Left ventricle myocardium inferior (tissue), 1 donor: ENCODE results near the gene GPR83. TPM values are rescaled to one million over a fixed set of nuclear protein-coding genes. Genes with fewer than 3 reads are reported as not detected.

Experiments
- DNase-seq: peaks from one replicate; pipeline ENCODE4 v3.0.0-alpha.2; 2020
- H3K27ac ChIP-seq: fragments of 200-600 bp; replicated peaks from 2 replicates; pipeline ENCODE4 v1.8.0; 2021
- H3K27me3 ChIP-seq: fragments of 200-600 bp; 2 replicates; pipeline ENCODE4 v1.8.0; 2021; ENCODE audit warnings: low read depth
- H3K36me3 ChIP-seq: fragments of 200-600 bp; 2 replicates; pipeline ENCODE4 v1.8.0; 2021
- H3K4me1 ChIP-seq: fragments of 200-600 bp; 2 replicates; pipeline ENCODE4 v1.8.0; 2021
- H3K4me3 ChIP-seq: fragments of 200-600 bp; 2 replicates; pipeline ENCODE4 v1.8.0; 2021; ENCODE audit warnings: mild to moderate bottlenecking, moderate library complexity
- H3K9me3 ChIP-seq: fragments of 200-600 bp; replicated peaks from 2 replicates; pipeline ENCODE4 v1.8.0; 2021
- intact Hi-C: fragments of 100-400 bp; cut with micrococcal nuclease; formaldehyde crosslinking; loops from one replicate; pipeline ENCODE4 v1.11.0; 2022
- total RNA-seq: library from RNA; stranded (reverse); fragmentation: NEBNext Ultra II Directional; extraction: Animal tissue kit (Norgen Biotek cat#: 25700); gene quantifications from one replicate; pipeline ENCODE4 v1.2.1, GENCODE V29; 2021
- TF ChIP-seq, protein P1 (sequence below): fragments of 200-600 bp; IDR thresholded peaks from 2 replicates; pipeline ENCODE4 v1.8.0; 2021; ENCODE audit warnings: antibody characterized with exemption, mild to moderate bottlenecking, borderline replicate concordance
- donor health status: DM: no; HTN: yes; CAD: no; lungs with severe emphysema.

GPR83 gene
- total RNA-seq, 1 donor from 2014 or later, result 0.25 TPM

DNA sequence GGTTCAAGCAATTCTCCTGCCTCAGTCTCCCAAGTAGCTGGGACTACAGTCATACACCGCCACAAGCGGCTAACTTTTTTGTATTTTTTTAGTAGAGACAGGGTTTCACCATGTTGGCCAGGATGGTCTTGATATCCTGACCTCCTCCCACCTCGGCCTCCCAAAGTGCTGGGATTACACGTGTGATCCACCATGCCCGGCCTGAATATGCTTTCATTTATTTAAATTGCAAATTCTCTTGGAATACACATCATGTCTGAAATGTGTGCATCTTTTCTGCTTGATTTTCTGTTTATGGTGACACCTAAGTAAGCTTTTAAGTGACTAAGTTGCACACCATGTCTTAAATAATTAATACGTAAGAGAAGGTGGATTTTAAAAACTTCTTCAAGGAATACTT is 65.2 kb downstream of the GPR83 start:
- TF ChIP-seq, protein P1, sequence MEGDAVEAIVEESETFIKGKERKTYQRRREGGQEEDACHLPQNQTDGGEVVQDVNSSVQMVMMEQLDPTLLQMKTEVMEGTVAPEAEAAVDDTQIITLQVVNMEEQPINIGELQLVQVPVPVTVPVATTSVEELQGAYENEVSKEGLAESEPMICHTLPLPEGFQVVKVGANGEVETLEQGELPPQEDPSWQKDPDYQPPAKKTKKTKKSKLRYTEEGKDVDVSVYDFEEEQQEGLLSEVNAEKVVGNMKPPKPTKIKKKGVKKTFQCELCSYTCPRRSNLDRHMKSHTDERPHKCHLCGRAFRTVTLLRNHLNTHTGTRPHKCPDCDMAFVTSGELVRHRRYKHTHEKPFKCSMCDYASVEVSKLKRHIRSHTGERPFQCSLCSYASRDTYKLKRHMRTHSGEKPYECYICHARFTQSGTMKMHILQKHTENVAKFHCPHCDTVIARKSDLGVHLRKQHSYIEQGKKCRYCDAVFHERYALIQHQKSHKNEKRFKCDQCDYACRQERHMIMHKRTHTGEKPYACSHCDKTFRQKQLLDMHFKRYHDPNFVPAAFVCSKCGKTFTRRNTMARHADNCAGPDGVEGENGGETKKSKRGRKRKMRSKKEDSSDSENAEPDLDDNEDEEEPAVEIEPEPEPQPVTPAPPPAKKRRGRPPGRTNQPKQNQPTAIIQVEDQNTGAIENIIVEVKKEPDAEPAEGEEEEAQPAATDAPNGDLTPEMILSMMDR, result no peak
- DNase-seq, result no peak
- Histone ChIP-seq H3K27me3 (no peaks in the 10 kb centered on the region), H3K36me3 (no peaks in the 10 kb centered on the region), H3K27ac (no peak overlapping the region), H3K9me3 (no peaks in the 10 kb centered on the region), H3K4me3 (no peak overlapping the region), H3K4me1 (no peaks in the 10 kb centered on the region)
- intact Hi-C loops, result no loop called here

DNA sequence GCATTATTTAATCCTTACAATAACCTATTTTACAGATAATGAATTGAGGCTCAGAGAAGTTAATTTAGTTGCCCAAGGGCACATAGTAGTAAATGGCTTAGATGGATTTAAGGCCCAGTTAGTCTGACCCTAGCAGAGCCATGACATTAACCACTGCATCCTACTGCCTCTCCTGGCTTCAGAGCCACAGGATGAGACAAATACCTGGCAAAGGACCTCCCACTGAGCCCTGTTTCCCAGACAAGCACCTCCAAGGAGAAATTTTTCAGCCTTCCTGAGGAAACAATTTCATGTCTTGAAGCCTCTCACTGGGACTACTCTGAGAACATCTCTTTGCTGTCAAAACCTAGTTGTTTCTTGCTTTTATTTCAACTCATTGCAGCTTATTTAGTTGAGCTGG is 68.4 kb downstream of the GPR83 start:
- Histone ChIP-seq H3K4me3 (no peak overlapping the region), H3K27me3 (no peaks in the 10 kb centered on the region), H3K27ac (no peak overlapping the region), H3K36me3 (no peaks in the 10 kb centered on the region), H3K9me3 (no peaks in the 10 kb centered on the region), H3K4me1 (no peaks in the 10 kb centered on the region)
- TF ChIP-seq, protein P1, result no peak
- DNase-seq, result no peak
- intact Hi-C loops, result no loop called here

DNA sequence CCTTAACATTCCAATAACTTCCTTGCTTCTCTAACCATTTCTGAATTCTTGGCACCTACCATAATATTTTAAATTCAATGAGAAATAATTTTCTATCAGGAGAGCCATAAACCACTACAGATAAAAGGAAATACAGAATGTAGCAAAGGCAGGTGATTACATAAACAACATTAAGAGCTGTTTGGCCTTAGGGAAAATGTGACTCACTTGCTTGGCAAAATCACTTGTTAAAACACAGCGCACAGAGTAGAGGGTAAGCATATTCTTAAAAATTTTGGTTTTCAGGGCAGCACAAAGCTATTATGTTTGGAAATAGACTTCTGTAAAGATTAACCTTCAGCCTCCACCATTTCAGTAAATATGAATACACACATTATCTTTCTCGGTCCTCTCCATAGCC is 70.4 kb downstream of the GPR83 start:
- DNase-seq, result no peak
- Histone ChIP-seq H3K9me3 (peaks cover 11% of the 10 kb centered on the region), H3K27ac (no peak overlapping the region), H3K36me3 (no peaks in the 10 kb centered on the region), H3K27me3 (no peaks in the 10 kb centered on the region), H3K4me3 (no peak overlapping the region), H3K4me1 (no peaks in the 10 kb centered on the region)
- TF ChIP-seq, protein P1, result no peak
- intact Hi-C loops, result no loop called here

DNA sequence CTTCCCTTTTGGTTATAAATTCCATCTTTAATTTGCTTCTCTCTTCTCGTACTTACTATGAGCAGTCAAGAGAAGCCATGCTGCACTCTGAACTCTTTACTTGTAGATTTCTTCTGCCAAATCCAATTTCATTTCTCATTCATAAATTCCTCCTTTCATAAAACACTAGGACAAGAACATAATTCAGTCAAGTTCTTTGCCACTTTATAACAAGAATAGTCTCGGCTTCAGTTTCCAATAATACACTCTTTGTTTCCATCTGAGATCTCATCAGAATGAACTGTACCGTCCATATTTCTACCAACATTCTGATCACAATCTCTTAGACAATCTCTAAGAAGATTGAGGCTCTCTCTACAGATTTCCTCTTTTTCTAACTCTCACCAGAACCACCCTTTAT is 71.7 kb downstream of the GPR83 start:
- Histone ChIP-seq H3K9me3 (peaks cover 17% of the 10 kb centered on the region), H3K36me3 (no peaks in the 10 kb centered on the region)
- intact Hi-C loops, result no loop called here

DNA sequence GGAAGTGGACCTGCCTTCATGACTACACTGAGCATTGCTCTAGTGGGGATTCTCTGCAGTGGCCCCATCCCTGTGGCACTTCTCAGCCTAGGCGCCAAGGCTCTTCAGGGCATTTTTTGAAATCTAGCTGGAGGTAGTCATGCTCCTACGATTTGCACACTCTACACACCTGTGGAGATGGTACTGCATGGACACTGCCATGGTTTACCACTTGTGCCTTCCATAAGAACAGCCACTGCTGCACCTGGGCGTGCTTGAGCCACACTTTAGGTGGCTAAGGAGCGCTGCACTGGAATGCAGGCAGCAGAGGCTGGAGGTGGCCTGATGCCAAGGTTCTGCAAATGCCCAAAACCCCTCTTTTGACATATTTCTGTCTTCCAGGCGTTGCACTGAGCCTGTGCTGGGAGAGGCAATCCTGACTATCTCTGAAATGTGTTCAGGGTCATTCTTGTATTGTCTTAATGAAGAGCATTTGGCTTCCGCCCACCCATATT is 72.6 kb downstream of the GPR83 start:
- intact Hi-C loops, result no loop called here
- Histone ChIP-seq H3K27ac (no peak overlapping the region), H3K36me3 (no peaks in the 10 kb centered on the region), H3K9me3 (peaks cover 17% of the 10 kb centered on the region), H3K27me3 (no peaks in the 10 kb centered on the region), H3K4me1 (no peaks in the 10 kb centered on the region), H3K4me3 (no peak overlapping the region)
- no peak for DNase-seq
- TF ChIP-seq, protein P1, result no peak

More for the DNA sequence above, 71.7 kb downstream of the GPR83 start:
- Histone ChIP-seq H3K27me3 (no peaks in the 10 kb centered on the region), H3K4me3 (no peak overlapping the region), H3K4me1 (no peaks in the 10 kb centered on the region), H3K27ac (no peak overlapping the region)
- DNase-seq, result no peak
- TF ChIP-seq, protein P1, result no peak

Other genes starting within 250 kb of the GPR83 start
- gene IZUMO1R, start 96.8 kb downstream of the GPR83 start, total RNA-seq, result not detected
- 7.3 TPM for gene MRE11, start 92.4 kb upstream of the GPR83 start, total RNA-seq
- 4.4 TPM for gene ANKRD49, start 92.6 kb upstream of the GPR83 start, total RNA-seq
- gene C11orf97, start 111.0 kb upstream of the GPR83 start, total RNA-seq, result not detected
- gene FUT4, start 142.5 kb upstream of the GPR83 start, total RNA-seq, result 1.4 TPM
- 0.66 TPM for gene PIWIL4, start 165.9 kb upstream of the GPR83 start, total RNA-seq